Measurements from ENCODE around the gene UTP20.

DNA sequence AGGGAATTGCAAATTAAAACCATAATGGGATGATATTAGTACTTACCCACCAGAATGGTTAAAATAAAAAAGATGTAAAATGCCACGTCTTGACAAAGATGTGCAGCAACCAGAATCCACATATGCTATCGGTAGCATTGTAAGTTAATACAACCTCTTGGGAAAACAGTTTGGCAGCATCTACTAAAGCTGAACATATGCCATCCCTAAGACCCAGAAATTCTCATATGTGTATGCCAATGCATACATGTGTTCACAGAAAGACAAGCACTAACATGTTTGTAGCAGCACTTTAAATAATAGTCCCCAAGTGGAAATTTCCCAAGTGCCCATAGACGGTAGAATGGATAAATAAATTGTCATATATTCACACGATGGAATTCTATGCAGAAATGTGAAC, 41.6 kb upstream of the UTP20 start:
- TF ChIP-seq CTCF (IDR thresholded peaks at IDR 0.05) = no peak
- no peak for TF ChIP-seq ZFX (IDR thresholded peaks at IDR 0.05; ENCODE audit: borderline replicate concordance)
